Measurements from ENCODE around the gene CSTA.

DNA sequence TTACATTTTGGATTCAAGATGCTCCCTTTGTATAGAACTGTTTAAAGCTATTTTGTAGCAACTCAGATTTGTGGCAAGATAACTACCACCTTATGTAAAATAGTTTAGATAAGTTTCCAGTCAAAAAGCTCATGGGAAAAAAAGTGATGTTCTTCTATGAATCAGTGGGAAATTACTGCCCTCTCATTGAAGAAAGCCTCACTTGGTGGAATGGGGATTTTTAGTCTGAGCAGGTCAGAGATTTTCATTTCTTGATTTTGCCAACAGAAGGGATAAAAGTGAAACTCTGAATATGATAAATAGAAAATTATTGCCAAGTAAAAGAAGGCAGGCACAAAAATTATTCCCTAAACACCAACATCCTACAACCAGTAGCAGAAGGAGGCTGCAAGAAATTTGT, 25.8 kb upstream of the CSTA start:
- TF ChIP-seq POLR2A (IDR thresholded peaks at IDR 0.05): no peak
- TF ChIP-seq, protein P1, sequence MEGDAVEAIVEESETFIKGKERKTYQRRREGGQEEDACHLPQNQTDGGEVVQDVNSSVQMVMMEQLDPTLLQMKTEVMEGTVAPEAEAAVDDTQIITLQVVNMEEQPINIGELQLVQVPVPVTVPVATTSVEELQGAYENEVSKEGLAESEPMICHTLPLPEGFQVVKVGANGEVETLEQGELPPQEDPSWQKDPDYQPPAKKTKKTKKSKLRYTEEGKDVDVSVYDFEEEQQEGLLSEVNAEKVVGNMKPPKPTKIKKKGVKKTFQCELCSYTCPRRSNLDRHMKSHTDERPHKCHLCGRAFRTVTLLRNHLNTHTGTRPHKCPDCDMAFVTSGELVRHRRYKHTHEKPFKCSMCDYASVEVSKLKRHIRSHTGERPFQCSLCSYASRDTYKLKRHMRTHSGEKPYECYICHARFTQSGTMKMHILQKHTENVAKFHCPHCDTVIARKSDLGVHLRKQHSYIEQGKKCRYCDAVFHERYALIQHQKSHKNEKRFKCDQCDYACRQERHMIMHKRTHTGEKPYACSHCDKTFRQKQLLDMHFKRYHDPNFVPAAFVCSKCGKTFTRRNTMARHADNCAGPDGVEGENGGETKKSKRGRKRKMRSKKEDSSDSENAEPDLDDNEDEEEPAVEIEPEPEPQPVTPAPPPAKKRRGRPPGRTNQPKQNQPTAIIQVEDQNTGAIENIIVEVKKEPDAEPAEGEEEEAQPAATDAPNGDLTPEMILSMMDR (IDR thresholded peaks at IDR 0.05): no peak
